H9 (cell line): ENCODE data around the gene KIT. TPM values are rescaled to one million over a fixed set of nuclear protein-coding genes. Genes with fewer than 3 reads are reported as not detected.

ENCODE experiments used
- DNase-seq: peaks from one replicate; pipeline ENCODE4 v3.0.0-alpha.2; 2017
- H2AFZ ChIP-seq: one replicate; pipeline ENCODE4 v1.6.1; 2013; ENCODE audit warnings: mild to moderate bottlenecking, low read length, control low read depth, moderate library complexity
- H2AK5ac ChIP-seq: 2 replicates; pipeline ENCODE4 v1.6.1; 2013; ENCODE audit warnings: low read length, control low read depth, mixed read lengths; ENCODE audit not compliant: insufficient read length
- H2BK120ac ChIP-seq: one replicate; pipeline ENCODE4 v1.6.1; 2013; ENCODE audit warnings: low read depth, mild to moderate bottlenecking, low read length, control low read depth, inconsistent platforms; ENCODE audit not compliant: poor library complexity, severe bottlenecking
- H2BK12ac ChIP-seq: 2 replicates; pipeline ENCODE4 v1.6.1; 2013; ENCODE audit warnings: low read length, control low read depth, mixed read lengths, low read depth; ENCODE audit not compliant: insufficient read length
- H2BK15ac ChIP-seq: 2 replicates; pipeline ENCODE4 v1.6.1; 2013; ENCODE audit warnings: low read depth, low read length, control low read depth
- H2BK20ac ChIP-seq: one replicate; pipeline ENCODE4 v1.6.1; 2013; ENCODE audit warnings: low read depth, mild to moderate bottlenecking, low read length, control low read depth, inconsistent platforms; ENCODE audit not compliant: poor library complexity, severe bottlenecking
- H2BK5ac ChIP-seq: 2 replicates; pipeline ENCODE4 v1.6.1; 2013; ENCODE audit warnings: low read length, control low read depth, mixed read lengths; ENCODE audit not compliant: insufficient read length
- H3K14ac ChIP-seq: 2 replicates; pipeline ENCODE4 v1.6.1; 2013; ENCODE audit warnings: low read length, control low read depth; ENCODE audit not compliant: insufficient read depth
- H3K18ac ChIP-seq: 2 replicates; pipeline ENCODE4 v1.6.1; 2013; ENCODE audit warnings: low read depth, mild to moderate bottlenecking, mixed read lengths, low read length, control low read depth; ENCODE audit not compliant: insufficient read length
- H3K23ac ChIP-seq: 2 replicates; pipeline ENCODE4 v1.6.1; 2013; ENCODE audit warnings: low read length, control low read depth, mixed read lengths, low read depth; ENCODE audit not compliant: insufficient read length
- H3K23me2 ChIP-seq: 2 replicates; pipeline ENCODE4 v1.6.1; 2013; ENCODE audit warnings: low read depth, mild to moderate bottlenecking, mixed read lengths, low read length, control low read depth; ENCODE audit not compliant: insufficient read length, poor library complexity, severe bottlenecking
- H3K27ac ChIP-seq: 2 replicates; pipeline ENCODE4 v1.5.1; 2013; ENCODE audit warnings: low read length, control low read depth, mixed read lengths, low read depth; ENCODE audit not compliant: insufficient read length
- H3K27me3 ChIP-seq: 2 replicates; pipeline ENCODE4 v1.6.1; 2013; ENCODE audit warnings: low read length, control low read depth, inconsistent platforms; ENCODE audit not compliant: insufficient read depth
- H3K4ac ChIP-seq: 2 replicates; pipeline ENCODE4 v1.6.1; 2013; ENCODE audit warnings: low read depth, mild to moderate bottlenecking, control low read depth, inconsistent platforms, low read length, moderate library complexity
- H3K4me1 ChIP-seq: 2 replicates; pipeline ENCODE4 v1.6.1; 2013; ENCODE audit warnings: low read length, control low read depth, inconsistent platforms; ENCODE audit not compliant: insufficient read depth
- H3K4me2 ChIP-seq: 2 replicates; pipeline ENCODE4 v1.6.1; 2013; ENCODE audit warnings: low read length, control low read depth, mixed read lengths; ENCODE audit not compliant: insufficient read length, insufficient read depth
- H3K56ac ChIP-seq: 2 replicates; pipeline ENCODE4 v1.6.1; 2013; ENCODE audit warnings: low read depth, mild to moderate bottlenecking, mixed read lengths, low read length, control low read depth; ENCODE audit not compliant: insufficient read length
- H3K79me1 ChIP-seq: 2 replicates; pipeline ENCODE4 v1.6.1; 2013; ENCODE audit warnings: low read depth, mild to moderate bottlenecking, moderate library complexity, low read length, control low read depth, inconsistent platforms; ENCODE audit not compliant: insufficient read depth, poor library complexity, severe bottlenecking
- H3K79me2 ChIP-seq: 2 replicates; pipeline ENCODE4 v1.6.1; 2013; ENCODE audit warnings: low read length, control low read depth, inconsistent platforms; ENCODE audit not compliant: insufficient read depth
- H3K9ac ChIP-seq: 2 replicates; pipeline ENCODE4 v1.6.1; 2013; ENCODE audit warnings: low read length, control low read depth, mixed read lengths; ENCODE audit not compliant: insufficient read length; ENCODE audit errors: extremely low read depth
- H3K9me3 ChIP-seq: one replicate; pipeline ENCODE4 v1.6.1; 2013; ENCODE audit warnings: low read depth, low read length, inconsistent platforms; ENCODE audit not compliant: control insufficient read depth
- H3T11ph ChIP-seq: one replicate; pipeline ENCODE4 v1.6.1; 2013; ENCODE audit warnings: mild to moderate bottlenecking, low read length, control low read depth, inconsistent platforms
- H4K20me1 ChIP-seq: one replicate; pipeline ENCODE4 v1.6.1; 2013; ENCODE audit not compliant: control insufficient read depth, insufficient read length, insufficient read depth
- H4K5ac ChIP-seq: 2 replicates; pipeline ENCODE4 v1.6.1; 2013; ENCODE audit warnings: low read depth, mild to moderate bottlenecking, mixed read lengths, low read length, control low read depth; ENCODE audit not compliant: insufficient read length
- H4K8ac ChIP-seq: replicated peaks from 2 replicates; pipeline ENCODE4 v1.6.1; 2013; ENCODE audit warnings: low read length, control low read depth, mixed read lengths, low read depth; ENCODE audit not compliant: insufficient read length
- H4K91ac ChIP-seq: 2 replicates; pipeline ENCODE4 v1.6.1; 2013; ENCODE audit warnings: low read depth, mild to moderate bottlenecking, moderate library complexity, mixed read lengths, low read length, control low read depth; ENCODE audit not compliant: insufficient read length
- H3K27ac Mint-ChIP-seq, 3 experiments: 2 replicates in 2 of 3; 3 replicates in 1 of 3; pipeline ENCODE4 v1.8.0; 2020 to 2021; ENCODE audit warnings: mixed read lengths in 3 of 3, mild to moderate bottlenecking in 1 of 3, moderate library complexity in 1 of 3
- H3K27me3 Mint-ChIP-seq: 2 replicates; pipeline ENCODE4 v1.8.0; 2021; ENCODE audit warnings: low read depth, mild to moderate bottlenecking, moderate library complexity, mixed read lengths
- H3K36me3 Mint-ChIP-seq, 3 experiments: 2 replicates in 2 of 3; 3 replicates in 1 of 3; pipeline ENCODE4 v1.8.0; 2020 to 2021; ENCODE audit warnings: low read depth in 3 of 3, mixed read lengths in 3 of 3; ENCODE audit not compliant: insufficient read depth in 1 of 3
- H3K4me1 Mint-ChIP-seq, 2 experiments: 2 replicates each; pipeline ENCODE4 v1.8.0; 2020; ENCODE audit warnings: mixed read lengths in 2 of 2
- H3K4me3 Mint-ChIP-seq, 2 experiments: 2 replicates in 1 of 2; 3 replicates in 1 of 2; pipeline ENCODE4 v1.8.0; 2020 to 2021; ENCODE audit warnings: mild to moderate bottlenecking in 2 of 2, mixed read lengths in 2 of 2, moderate library complexity in 1 of 2
- H3K9me3 Mint-ChIP-seq, 2 experiments: 2 replicates in 1 of 2; 3 replicates in 1 of 2; pipeline ENCODE4 v1.8.0; 2020; ENCODE audit warnings: mild to moderate bottlenecking in 2 of 2, mixed read lengths in 2 of 2, moderate library complexity in 1 of 2
- WGBS: extraction: QIAGEN DNeasy Blood & Tissue Kit; methylation state at CpG from one replicate; pipeline ENCODE4 v1.1.7; 2013; ENCODE audit warnings: missing lambda C conversion rate, low lambda C conversion rate, mixed read lengths; ENCODE audit not compliant: insufficient read length; ENCODE audit errors: extremely low coverage; 5-methylcytosine and 5-hydroxymethylcytosine counted together
- total RNA-seq: library from RNA; stranded (reverse); gene quantifications from 2 replicates; pipeline ENCODE4 v1.2.1, GENCODE V29; 2021
- TF ChIP-seq, protein P1 (sequence below): fragments of 200-600 bp; sonication (generic); conservative IDR thresholded peaks from 3 replicates; pipeline ENCODE4 v1.8.0; 2021; ENCODE audit warnings: antibody characterized with exemption, mild to moderate bottlenecking

Gene KIT
- total RNA-seq, 1 experiment from 2014 or later, result 6.7 TPM

DNA sequence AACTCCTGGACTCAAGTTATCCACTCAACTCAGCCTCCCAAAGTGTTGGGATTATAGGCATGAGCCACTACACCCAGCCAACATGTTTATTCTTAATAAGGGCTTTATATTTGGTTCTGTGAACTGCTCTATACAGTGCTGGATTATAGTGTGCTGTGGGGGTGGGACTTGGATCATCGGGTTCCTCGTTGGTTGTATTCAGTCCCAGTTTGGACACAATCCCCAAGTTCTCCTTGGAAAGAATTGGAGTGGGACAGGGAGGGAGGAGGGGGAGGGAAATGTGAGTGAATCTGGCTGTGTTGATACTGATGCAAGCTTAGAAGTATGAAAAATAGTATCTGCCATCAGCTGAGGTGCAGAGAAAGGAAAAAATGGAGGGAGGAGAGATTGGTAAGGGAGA lies 121.3 kb downstream of the KIT start:
- TF ChIP-seq, protein P1, sequence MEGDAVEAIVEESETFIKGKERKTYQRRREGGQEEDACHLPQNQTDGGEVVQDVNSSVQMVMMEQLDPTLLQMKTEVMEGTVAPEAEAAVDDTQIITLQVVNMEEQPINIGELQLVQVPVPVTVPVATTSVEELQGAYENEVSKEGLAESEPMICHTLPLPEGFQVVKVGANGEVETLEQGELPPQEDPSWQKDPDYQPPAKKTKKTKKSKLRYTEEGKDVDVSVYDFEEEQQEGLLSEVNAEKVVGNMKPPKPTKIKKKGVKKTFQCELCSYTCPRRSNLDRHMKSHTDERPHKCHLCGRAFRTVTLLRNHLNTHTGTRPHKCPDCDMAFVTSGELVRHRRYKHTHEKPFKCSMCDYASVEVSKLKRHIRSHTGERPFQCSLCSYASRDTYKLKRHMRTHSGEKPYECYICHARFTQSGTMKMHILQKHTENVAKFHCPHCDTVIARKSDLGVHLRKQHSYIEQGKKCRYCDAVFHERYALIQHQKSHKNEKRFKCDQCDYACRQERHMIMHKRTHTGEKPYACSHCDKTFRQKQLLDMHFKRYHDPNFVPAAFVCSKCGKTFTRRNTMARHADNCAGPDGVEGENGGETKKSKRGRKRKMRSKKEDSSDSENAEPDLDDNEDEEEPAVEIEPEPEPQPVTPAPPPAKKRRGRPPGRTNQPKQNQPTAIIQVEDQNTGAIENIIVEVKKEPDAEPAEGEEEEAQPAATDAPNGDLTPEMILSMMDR, result no peak
- Histone ChIP-seq H4K5ac (no peak overlapping the region), H3K56ac (no peak overlapping the region), H3K79me1 (no peaks in the 10 kb centered on the region), H3K79me2 (no peaks in the 10 kb centered on the region), H3K9ac (no peak overlapping the region), H4K8ac (no peak overlapping the region), H4K20me1 (no peaks in the 10 kb centered on the region), H3K18ac (no peak overlapping the region), H2AK5ac (no peak overlapping the region), H3K4ac (no peak overlapping the region), H3K4me2 (no peak overlapping the region), H3K27me3 (no peaks in the 10 kb centered on the region), H3K27ac (no peak overlapping the region), H3K9me3 (no peaks in the 10 kb centered on the region), H2BK15ac (no peak overlapping the region), H2AFZ (no peak overlapping the region), H2BK12ac (no peak overlapping the region), H3K4me1 (no peaks in the 10 kb centered on the region), H3K14ac (no peak overlapping the region), H4K91ac (no peak overlapping the region), H3K23me2 (no peaks in the 10 kb centered on the region), H2BK5ac (no peak overlapping the region), H3T11ph (no peak overlapping the region), H2BK20ac (no peak overlapping the region), H2BK120ac (no peak overlapping the region), H3K23ac (no peak overlapping the region)
- Mint-ChIP-seq H3K27ac (no peak overlapping the region), H3K4me3 (no peak overlapping the region), H3K27me3 (no peaks in the 10 kb centered on the region), H3K36me3 (no peaks in the 10 kb centered on the region), H3K9me3 (no peaks in the 10 kb centered on the region), H3K4me1 (peaks cover 0 to 2% of the 10 kb centered on the region in 2 experiments; a peak in 2 of 4 replicates)
- WGBS, result no CpG with 5 or more reads among the region's 2 CpGs
- no peak for DNase-seq
